KOPT-K1 (cell line): ENCODE measurements around the gene DGKG.

Source experiments
- H3K27ac ChIP-seq: fragments of 200-600 bp; sonication (generic); 2 replicates; pipeline ENCODE4 v1.5.1; 2016; ENCODE audit warnings: antibody characterized with exemption, mild to moderate bottlenecking, low read depth, low read length; ENCODE audit not compliant: poor library complexity, severe bottlenecking
- H3K36me3 ChIP-seq: fragments of 200-600 bp; sonication (generic); 2 replicates; pipeline ENCODE4 v1.5.1; 2017; ENCODE audit warnings: antibody characterized with exemption, mild to moderate bottlenecking, low read length, moderate library complexity; ENCODE audit not compliant: insufficient read depth
- H3K9me3 ChIP-seq: fragments of 200-600 bp; sonication (generic); 2 replicates; pipeline ENCODE4 v1.5.1; 2017; ENCODE audit warnings: antibody characterized with exemption, low read length, mild to moderate bottlenecking; ENCODE audit not compliant: insufficient read depth, poor library complexity, severe bottlenecking

The DGKG gene

GRCh38 chr3:186115239-186115996, 246.6 kb downstream of the DGKG start:
- H3K27ac ChIP-seq: no peak overlapping the region

GRCh38 chr3:186110975-186111974, 250.8 kb downstream of the DGKG start:
- H3K27ac ChIP-seq: no peak overlapping the region

More at GRCh38 chr3:186115239-186115996, 246.6 kb downstream of the DGKG start:
- H3K9me3 ChIP-seq: no peaks in the 10 kb centered on the region
- H3K36me3 ChIP-seq: no peaks in the 10 kb centered on the region

GRCh38 chr3:186109897-186110803, 251.9 kb downstream of the DGKG start:
- Histone ChIP-seq H3K27ac (no peak overlapping the region), H3K9me3 (no peaks in the 10 kb centered on the region), H3K36me3 (no peaks in the 10 kb centered on the region)

More at GRCh38 chr3:186110975-186111974, 250.8 kb downstream of the DGKG start:
- Histone ChIP-seq H3K9me3 (no peaks in the 10 kb centered on the region), H3K36me3 (no peaks in the 10 kb centered on the region)

GRCh38 chr3:186108941-186109865, 252.8 kb downstream of the DGKG start, which contains the start of gene ETV5:
Gene ETV5, minus strand, starts transcription at chr3:186109089. Its CDS starts 3,221 bp downstream, at chr3:186105868.
- H3K36me3 ChIP-seq: no peaks in the 10 kb centered on the region
- H3K27ac ChIP-seq: no peak within 1 kb of the TSS
- H3K9me3 ChIP-seq: no peaks in the 10 kb centered on the region

GRCh38 chr3:186108106-186108940, 253.7 kb downstream of the DGKG start:
- no peak overlapping the region for H3K27ac ChIP-seq
- no peaks in the 10 kb centered on the region for H3K9me3 ChIP-seq
- no peaks in the 10 kb centered on the region for H3K36me3 ChIP-seq

DNA sequence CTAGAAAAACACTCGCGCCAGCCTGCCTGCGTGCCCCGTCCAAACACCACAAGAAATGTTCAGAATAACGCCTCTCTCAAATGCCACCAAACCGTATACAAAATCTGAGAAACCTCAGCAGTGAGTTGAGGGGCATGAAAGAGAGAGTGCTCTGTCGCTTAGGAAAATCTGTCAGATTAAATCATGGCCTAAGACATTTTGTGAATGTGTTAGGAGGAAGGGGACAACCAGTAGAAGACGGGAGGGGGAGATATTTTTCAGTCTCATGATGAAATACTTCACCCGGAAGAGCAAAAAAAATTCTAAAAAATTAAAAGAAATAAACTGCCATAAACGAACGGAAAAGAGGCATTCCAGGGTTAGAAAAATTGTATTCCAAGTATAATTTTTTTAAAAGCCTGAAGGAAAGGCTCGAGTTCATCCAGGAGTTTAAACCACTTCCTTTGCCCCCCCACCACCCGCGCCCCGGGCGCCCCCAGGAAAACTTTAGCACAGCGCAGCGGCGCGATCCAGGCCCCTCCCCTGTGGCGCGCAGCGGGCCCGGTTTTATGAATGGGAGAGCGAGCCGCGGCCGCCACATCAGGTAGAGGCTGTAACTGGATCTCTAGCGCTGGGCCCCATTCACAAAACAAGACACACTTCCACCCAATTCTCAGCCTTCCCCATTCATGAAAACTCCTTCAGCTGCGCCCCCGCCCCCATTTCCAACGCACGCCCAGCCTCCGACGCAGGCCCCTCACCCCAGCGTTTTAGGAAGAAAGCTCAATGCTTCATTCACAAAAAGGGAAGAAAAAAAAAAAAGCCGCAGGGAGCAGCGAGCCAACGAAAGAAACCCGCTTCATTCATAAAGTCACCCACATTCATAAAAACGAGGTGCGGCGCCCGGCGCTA, 254.6 kb downstream of the DGKG start:
- Histone ChIP-seq H3K9me3 (no peaks in the 10 kb centered on the region), H3K36me3 (no peaks in the 10 kb centered on the region), H3K27ac (no peak overlapping the region)

DNA sequence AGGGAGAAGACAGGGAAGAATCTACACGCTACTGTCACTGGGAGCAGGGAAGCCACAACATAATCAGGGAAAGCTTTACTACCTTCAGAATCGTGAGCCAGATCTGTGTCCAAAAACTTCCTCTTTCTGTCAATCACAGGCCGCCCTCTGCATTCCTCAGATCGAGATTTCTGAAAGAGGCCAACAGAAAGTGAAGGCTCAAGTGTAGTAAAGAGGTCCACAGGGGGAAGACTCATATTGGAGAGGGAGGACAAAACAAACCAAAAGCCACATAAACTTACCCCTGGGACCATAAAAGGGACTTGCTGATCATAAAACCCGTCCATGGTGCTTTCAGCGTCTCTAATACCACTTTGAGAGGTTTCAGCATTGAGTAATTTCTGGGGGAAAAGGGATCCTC, 256.5 kb downstream of the DGKG start:
- Histone ChIP-seq H3K27ac (no peak overlapping the region), H3K9me3 (no peaks in the 10 kb centered on the region), H3K36me3 (no peaks in the 10 kb centered on the region)

DNA sequence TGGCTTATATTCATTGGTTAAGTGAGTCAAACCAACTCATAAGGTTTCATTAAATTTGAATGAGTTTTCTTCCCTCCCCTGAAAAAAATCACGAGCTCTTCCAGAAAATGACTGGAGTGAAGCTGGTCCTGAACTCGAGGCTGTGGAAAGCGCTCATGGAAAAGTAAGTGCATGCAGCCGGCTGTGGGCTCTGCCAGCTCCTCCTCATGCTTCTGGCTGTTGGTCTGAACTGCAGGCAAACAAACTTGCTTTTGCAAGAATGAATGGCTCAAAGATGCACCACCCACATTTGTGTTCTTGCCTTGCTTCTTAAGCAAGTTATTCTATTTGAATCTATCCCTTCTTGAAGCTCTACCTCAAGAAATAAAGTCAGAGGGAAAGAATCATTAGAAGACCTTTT, 259.3 kb downstream of the DGKG start:
- Histone ChIP-seq H3K9me3 (no peaks in the 10 kb centered on the region), H3K36me3 (no peaks in the 10 kb centered on the region), H3K27ac (no peak overlapping the region)

DNA sequence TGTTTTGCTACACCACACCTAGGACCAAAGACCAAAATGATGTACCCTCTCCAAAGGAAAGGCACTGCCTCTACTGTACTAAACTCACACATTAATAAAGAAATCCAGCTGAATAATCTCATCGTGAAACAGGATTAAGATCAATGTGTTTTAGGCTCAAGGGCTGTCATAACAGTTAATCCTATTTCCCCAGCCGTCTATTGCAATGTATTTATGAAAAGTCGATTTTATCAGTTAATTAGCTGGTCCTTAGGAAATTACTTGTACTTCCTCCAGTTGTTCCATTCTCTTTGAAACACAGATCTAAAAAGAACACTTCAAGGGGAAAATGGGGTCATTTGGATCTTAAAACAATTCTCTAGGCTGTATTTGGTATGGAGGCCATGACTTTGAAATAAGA, 261.6 kb downstream of the DGKG start:
- H3K27ac ChIP-seq: no peak overlapping the region
- no peaks in the 10 kb centered on the region for H3K36me3 ChIP-seq
- H3K9me3 ChIP-seq: no peaks in the 10 kb centered on the region

DNA sequence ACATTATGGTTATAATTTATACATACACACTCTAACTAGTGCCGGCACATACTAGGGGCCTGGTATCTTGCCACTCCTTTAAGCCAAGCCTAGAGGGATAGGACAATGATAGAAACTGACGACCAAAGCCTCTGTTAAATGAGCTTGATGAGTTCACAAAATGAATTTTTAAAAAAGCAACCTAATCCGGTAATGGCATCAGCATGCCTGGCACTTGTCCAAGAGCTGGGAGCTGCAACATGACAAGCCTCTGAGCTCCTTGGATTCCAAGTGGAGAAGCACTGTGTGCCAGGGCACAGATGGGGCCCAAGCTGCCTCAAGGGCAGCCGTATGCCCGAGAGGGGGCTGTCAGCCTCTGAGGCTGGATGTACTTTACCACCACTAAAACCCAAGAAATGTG, 262.9 kb downstream of the DGKG start:
- Histone ChIP-seq H3K9me3 (no peaks in the 10 kb centered on the region), H3K36me3 (no peaks in the 10 kb centered on the region), H3K27ac (no peak overlapping the region)

DNA sequence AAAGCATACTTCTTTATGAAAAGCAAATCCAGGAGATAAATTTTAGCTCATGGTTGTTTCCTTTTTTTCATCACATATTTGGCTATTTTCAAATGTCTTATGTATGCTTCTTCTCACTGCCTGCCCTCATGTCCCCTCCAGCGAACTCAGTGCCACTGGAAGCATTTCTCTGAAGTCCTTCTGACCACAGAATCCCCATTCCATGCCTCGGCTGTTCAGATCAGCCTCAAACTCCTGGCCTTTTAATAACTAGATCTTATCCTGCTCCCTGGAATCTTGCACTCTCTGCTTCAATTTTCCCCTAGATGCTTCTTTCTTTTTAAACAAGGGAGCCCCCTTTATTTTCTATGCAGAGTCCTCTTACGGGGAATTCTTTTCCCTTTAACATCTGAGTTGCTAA, 263.3 kb downstream of the DGKG start:
- H3K27ac ChIP-seq: no peak overlapping the region
- H3K9me3 ChIP-seq: no peaks in the 10 kb centered on the region
- H3K36me3 ChIP-seq: no peaks in the 10 kb centered on the region

DNA sequence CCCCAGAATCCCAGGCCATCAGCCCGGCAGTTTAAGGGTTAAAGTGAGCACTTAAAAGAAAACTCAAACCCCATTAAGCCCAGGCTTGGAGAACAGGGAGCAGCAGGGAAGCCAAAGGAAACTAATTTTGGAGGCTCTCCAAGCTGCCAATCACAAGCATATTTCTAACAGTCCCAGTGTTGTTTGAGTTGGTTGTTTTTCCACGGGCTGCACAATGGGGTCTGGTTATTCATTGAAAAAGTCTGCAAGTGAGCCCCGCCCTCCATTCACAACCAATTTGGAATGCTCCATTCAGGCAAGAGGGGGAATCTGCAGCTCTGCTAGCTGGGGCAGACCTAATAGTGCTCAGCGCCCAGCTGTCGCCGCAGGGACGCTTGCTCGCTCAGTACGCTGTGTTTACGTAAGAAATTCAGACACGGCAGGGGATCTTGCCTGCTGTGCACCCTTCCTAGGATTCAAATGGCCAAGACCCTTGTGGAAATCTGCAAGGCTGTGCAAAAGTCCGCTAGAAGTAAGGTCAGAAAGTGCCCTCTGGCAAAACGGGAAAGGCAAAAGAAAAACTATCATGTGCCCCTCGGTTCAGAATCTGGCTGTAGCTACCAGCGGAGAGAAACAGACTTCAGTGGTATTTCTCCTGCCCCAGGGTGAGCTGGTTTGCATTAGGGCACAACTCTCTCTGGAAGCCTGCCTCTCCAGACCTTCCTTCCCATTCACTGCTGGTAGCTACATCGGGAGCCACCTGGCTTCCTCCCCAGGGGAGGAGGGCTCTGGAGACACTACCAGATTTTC, 264.2 kb downstream of the DGKG start:
- Histone ChIP-seq H3K27ac (no peak overlapping the region), H3K9me3 (no peaks in the 10 kb centered on the region), H3K36me3 (no peaks in the 10 kb centered on the region)
